Measurements from ENCODE around the gene CCDC149.

The CCDC149 gene

DNA sequence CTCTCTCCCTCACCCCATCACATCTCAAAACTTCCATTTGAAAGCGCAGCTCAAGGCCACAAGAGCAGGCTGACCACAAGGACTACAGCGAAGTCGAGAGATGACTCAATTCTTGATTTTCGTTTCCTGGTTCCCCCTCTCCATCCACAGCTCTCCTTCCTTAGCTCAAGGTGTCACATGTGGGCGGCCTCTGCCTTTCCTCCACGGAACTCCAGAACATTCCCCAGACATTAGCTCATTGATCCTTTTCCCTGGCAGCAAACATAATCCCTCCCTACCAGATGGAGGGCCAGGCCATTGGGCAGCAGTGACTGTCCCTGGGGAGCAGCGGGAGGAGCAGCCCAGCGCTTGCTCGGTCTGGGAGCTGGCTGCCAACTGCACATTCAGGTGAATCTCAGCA lies 56.3 kb downstream of the CCDC149 start:
- TF ChIP-seq, protein P1, sequence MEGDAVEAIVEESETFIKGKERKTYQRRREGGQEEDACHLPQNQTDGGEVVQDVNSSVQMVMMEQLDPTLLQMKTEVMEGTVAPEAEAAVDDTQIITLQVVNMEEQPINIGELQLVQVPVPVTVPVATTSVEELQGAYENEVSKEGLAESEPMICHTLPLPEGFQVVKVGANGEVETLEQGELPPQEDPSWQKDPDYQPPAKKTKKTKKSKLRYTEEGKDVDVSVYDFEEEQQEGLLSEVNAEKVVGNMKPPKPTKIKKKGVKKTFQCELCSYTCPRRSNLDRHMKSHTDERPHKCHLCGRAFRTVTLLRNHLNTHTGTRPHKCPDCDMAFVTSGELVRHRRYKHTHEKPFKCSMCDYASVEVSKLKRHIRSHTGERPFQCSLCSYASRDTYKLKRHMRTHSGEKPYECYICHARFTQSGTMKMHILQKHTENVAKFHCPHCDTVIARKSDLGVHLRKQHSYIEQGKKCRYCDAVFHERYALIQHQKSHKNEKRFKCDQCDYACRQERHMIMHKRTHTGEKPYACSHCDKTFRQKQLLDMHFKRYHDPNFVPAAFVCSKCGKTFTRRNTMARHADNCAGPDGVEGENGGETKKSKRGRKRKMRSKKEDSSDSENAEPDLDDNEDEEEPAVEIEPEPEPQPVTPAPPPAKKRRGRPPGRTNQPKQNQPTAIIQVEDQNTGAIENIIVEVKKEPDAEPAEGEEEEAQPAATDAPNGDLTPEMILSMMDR (IDR thresholded peaks at IDR 0.05; ENCODE audit: control insufficient read depth, insufficient read depth, low read depth, low read length, missing control alignments) = no peak
- H3K4me3 ChIP-seq (ENCODE audit: control insufficient read depth, low read depth, low read length) = no peak overlapping the region
- no peak for DNase-seq (ENCODE audit: low read depth)

DNA sequence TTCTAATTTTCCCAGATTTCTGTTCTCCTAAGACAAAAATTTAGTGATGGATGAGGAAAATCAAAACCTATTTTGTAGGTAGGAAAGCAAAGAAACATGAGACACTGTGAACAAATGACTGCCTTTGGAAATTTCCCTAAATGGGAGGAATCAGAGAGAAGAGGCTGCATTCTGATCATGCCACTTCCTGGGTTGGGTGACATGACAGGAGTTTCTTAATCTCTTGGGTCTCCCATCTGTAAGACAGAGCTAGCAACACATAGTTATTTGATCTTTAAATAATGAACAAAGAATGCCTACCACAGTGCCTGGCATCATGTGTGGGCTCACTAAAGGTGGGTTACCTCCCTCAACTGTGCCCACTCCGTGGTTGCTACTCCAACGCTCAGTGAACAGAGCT lies 57.1 kb downstream of the CCDC149 start:
- no peak for DNase-seq (ENCODE audit: low read depth)
- TF ChIP-seq, protein P1 (IDR thresholded peaks at IDR 0.05; ENCODE audit: control insufficient read depth, insufficient read depth, low read depth, low read length, missing control alignments) = no peak

DNA sequence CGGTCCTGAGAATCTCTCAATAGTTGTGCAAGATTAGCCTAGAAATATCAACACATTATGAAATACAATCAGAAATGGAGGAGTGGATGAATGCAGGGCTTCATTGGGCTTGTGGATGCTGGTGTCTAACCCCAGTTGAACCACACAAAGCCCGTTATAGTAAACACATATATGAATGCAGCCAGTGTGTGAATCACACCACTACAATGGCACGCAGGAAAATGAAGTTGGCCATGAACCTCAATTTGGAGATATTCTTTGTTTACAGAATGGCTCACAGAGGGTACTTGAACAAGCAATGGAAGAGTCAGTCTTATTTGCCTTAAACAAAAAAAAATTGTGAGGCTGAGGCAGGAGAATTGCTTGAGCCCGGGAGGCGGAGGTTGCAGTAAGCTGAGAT lies 59.7 kb downstream of the CCDC149 start:
- no peak for DNase-seq (ENCODE audit: low read depth)
- no peak overlapping the region for H3K4me3 ChIP-seq (ENCODE audit: control insufficient read depth, low read depth, low read length)
- TF ChIP-seq, protein P1 (IDR thresholded peaks at IDR 0.05; ENCODE audit: control insufficient read depth, insufficient read depth, low read depth, low read length, missing control alignments) = no peak

More for the DNA sequence above, 57.1 kb downstream of the CCDC149 start:
- no peak overlapping the region for H3K4me3 ChIP-seq (ENCODE audit: control insufficient read depth, low read depth, low read length)

DNA sequence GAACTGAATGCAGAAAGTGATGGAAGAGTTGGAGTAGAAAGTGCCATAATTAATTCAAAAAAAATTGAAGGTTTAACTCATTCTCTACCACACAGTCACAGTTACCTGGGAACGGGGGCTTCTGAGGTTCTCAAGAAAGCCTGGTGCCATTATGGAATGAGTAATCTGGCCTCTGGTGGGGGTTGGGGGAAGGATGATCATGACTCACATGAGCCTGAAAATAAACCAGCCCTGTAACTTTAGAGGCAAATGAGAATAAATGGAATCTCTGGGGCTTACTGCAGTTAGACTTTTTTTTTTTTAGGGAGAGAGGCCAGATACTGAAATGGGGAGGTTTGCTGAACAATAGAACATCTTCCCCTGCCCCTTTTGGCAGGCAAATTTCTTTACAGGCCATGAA lies 62.2 kb downstream of the CCDC149 start:
- peak; percentile 65 for DNase-seq (ENCODE audit: low read depth)
- H3K4me3 ChIP-seq (ENCODE audit: control insufficient read depth, low read depth, low read length) = no peak overlapping the region
- TF ChIP-seq, protein P1 (IDR thresholded peaks at IDR 0.05; ENCODE audit: control insufficient read depth, insufficient read depth, low read depth, low read length, missing control alignments) = no peak

DNA sequence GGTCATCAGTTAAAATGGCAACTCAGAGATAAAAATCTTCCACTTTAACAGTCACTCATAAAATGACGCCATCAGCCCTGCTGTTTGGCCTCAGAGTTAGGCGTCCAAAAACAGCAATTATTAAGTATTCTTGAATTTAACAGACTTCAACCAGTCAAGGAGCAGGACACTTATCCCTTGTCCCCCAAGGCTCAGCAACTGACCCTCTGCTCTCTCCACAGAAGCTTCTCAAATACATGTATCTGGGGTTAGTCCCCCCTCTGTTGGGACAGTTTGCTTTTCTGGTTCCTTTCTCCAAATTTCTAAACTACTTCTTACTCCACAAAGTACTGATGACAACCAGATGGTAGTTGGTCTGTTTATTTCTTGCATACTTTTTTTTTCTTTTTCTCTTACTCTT lies 63.1 kb downstream of the CCDC149 start:
- DNase-seq (ENCODE audit: low read depth) = no peak
- no peak overlapping the region for H3K4me3 ChIP-seq (ENCODE audit: control insufficient read depth, low read depth, low read length)
- TF ChIP-seq, protein P1 (IDR thresholded peaks at IDR 0.05; ENCODE audit: control insufficient read depth, insufficient read depth, low read depth, low read length, missing control alignments) = no peak

DNA sequence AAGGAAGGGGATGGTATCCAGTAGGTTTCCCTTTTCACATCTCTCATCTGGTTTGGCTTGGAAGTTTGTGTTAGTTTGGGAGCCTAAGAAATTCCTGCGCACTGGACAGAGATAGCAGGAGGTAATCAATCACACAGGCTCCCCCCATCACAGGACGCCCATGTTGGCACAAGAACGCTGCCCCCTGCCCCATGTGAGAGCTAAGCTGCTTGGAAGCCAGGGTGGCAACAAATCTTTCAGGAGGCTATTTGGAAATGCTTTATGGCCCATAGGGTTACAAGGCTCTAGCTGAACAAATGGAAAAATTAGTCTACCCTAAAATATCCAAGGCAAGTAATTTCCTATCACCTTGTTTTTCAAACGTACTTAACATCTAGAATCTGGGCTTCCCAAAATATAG lies 63.5 kb downstream of the CCDC149 start:
- TF ChIP-seq, protein P1 (IDR thresholded peaks at IDR 0.05; ENCODE audit: control insufficient read depth, insufficient read depth, low read depth, low read length, missing control alignments) = no peak
- DNase-seq (ENCODE audit: low read depth) = no peak
- no peak overlapping the region for H3K4me3 ChIP-seq (ENCODE audit: control insufficient read depth, low read depth, low read length)

DNA sequence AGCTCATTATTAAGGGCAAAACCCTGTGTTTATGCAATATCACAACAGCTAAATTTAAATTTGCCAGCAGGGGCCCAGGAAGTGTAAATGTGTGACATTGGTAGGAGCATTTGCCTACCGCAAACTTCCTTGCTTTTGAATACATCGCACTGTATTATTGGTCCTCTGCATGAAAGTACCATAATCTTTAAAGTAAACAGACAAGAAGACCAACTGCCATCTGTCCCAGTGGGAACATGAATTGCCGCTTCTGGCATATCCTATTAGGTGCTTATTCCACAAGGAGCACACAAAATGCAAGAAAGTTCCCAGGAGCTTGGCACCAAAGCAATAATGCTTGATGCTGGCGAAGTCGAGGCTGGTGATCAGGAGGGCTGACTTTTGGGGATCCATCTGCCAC lies 66.1 kb downstream of the CCDC149 start:
- TF ChIP-seq, protein P1 (IDR thresholded peaks at IDR 0.05; ENCODE audit: control insufficient read depth, insufficient read depth, low read depth, low read length, missing control alignments) = no peak
- H3K4me3 ChIP-seq (ENCODE audit: control insufficient read depth, low read depth, low read length) = no peak overlapping the region
- no peak for DNase-seq (ENCODE audit: low read depth)

Data from AG09309 (cell line).